LNCaP clone FGC (cell line): ENCODE results near the gene SERGEF.

Source experiments
- DNase-seq: peaks from one replicate; pipeline ENCODE4 v3.0.0-alpha.2; 2011; ENCODE audit warnings: low read depth
- H3K4me3 ChIP-seq: 2 replicates; pipeline ENCODE4 v1.5.1; 2011; ENCODE audit warnings: mild to moderate bottlenecking, low read depth, low read length, control low read depth
- CTCF ChIP-seq: IDR thresholded peaks from 2 replicates; pipeline ENCODE4 v1.5.1; 2012; ENCODE audit warnings: mild to moderate bottlenecking; ENCODE audit not compliant: control insufficient read depth, insufficient read depth; ENCODE audit errors: extremely low read depth

Gene SERGEF

GRCh38 chr11:17805873-17806272 is 207.0 kb downstream of the SERGEF start:
- DNase-seq = no peak
- no peak overlapping the region for H3K4me3 ChIP-seq
- no peak for TF ChIP-seq CTCF

GRCh38 chr11:17805043-17805442 is 207.8 kb downstream of the SERGEF start:
- no peak for DNase-seq
- H3K4me3 ChIP-seq = no peak overlapping the region
- no peak for TF ChIP-seq CTCF

- H3K4me3 ChIP-seq = no peak overlapping the region
- TF ChIP-seq CTCF = no peak
Measured at GRCh38 chr11:17803754-17804334, 209.0 kb downstream of the SERGEF start.

GRCh38 chr11:17802491-17802890 is 210.4 kb downstream of the SERGEF start:
- H3K4me3 ChIP-seq = no peak overlapping the region
- no peak for TF ChIP-seq CTCF
- DNase-seq = no peak

More at GRCh38 chr11:17803754-17804334, 209.0 kb downstream of the SERGEF start:
- DNase-seq = no peak

- H3K4me3 ChIP-seq = no peak overlapping the region
- TF ChIP-seq CTCF = no peak
- DNase-seq = no peak
Measured at GRCh38 chr11:17801166-17801565, 211.7 kb downstream of the SERGEF start.

- TF ChIP-seq CTCF = no peak
- no peak overlapping the region for H3K4me3 ChIP-seq
- no peak for DNase-seq
Measured at GRCh38 chr11:17799147-17799546, 213.7 kb downstream of the SERGEF start.

- TF ChIP-seq CTCF = no peak
- H3K4me3 ChIP-seq = no peak overlapping the region
- DNase-seq = no peak
Measured at GRCh38 chr11:17798716-17799115, 214.1 kb downstream of the SERGEF start.
